Mesodermal cell (in vitro differentiated cells): ENCODE results near the gene CTCFL.

ENCODE experiments used
- H3K27ac ChIP-seq: 2 replicates; pipeline ENCODE4 v1.7.0; 2013; ENCODE audit warnings: mild to moderate bottlenecking, low read depth, low read length, moderate library complexity; ENCODE audit not compliant: severe bottlenecking
- H3K36me3 ChIP-seq: 2 replicates; pipeline ENCODE4 v1.7.1; 2013; ENCODE audit warnings: mild to moderate bottlenecking, low read length, moderate library complexity; ENCODE audit not compliant: control insufficient read depth, insufficient read depth
- H3K4me1 ChIP-seq: one replicate; pipeline ENCODE4 v1.7.1; 2013; ENCODE audit warnings: mild to moderate bottlenecking, low read length; ENCODE audit not compliant: insufficient read depth, control insufficient read depth, poor library complexity, severe bottlenecking
- H3K4me3 ChIP-seq: 2 replicates; pipeline ENCODE4 v1.7.0; 2013; ENCODE audit warnings: low read length, control low read depth, mild to moderate bottlenecking; ENCODE audit not compliant: insufficient read depth, poor library complexity, severe bottlenecking; ENCODE audit errors: extremely low read depth
- H3K9me3 ChIP-seq: 2 replicates; pipeline ENCODE4 v1.7.1; 2013; ENCODE audit warnings: mild to moderate bottlenecking, low read length, moderate library complexity; ENCODE audit not compliant: control insufficient read depth
- WGBS, 2 experiments: methylation state at CpG; one replicate each; pipeline ENCODE4 v1.1.5; 2013; ENCODE audit warnings: missing lambda C conversion rate in 2 of 2; ENCODE audit not compliant: insufficient coverage in 2 of 2; 5-methylcytosine and 5-hydroxymethylcytosine counted together

The CTCFL gene

DNA sequence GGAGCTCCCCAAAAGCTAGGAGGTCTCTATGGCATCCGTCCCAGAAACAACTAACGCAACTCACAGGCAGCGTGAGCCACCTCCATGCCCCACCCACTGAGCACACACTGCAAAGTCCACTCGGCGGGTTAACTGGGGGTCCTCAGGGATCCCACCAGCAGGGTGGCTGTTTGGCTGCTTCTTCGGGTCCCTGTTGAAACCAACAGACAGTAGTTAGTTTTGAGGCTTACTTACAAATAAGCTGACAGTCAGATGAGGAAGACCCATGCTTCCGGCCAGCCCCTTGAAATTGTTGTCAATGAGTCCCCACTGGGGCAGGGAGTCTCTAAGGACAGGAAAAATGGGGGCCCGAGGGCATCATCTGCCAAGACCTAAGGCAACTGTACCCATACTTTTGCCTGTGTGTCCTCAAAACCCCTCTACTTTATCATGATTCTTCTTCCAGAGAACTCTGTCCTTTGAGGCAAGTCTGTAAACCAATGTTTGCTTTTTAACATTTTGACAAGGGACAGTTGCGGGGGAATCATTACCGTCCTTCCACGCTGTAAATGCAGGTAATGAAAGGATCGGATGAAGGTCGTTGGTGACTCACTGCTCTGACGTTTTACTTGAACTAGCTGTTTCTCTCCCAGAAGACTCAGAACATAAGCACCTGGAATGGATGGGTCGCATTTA lies 33.8 kb upstream of the CTCFL start:
- WGBS, 2 experiments: 76 to 85% methylated on average over 14 to 15 of the region's 15 CpGs
- Histone ChIP-seq H3K36me3 (no peaks in the 10 kb centered on the region), H3K27ac (no peak overlapping the region), H3K9me3 (no peaks in the 10 kb centered on the region), H3K4me1 (no peaks in the 10 kb centered on the region), H3K4me3 (no peak overlapping the region)

DNA sequence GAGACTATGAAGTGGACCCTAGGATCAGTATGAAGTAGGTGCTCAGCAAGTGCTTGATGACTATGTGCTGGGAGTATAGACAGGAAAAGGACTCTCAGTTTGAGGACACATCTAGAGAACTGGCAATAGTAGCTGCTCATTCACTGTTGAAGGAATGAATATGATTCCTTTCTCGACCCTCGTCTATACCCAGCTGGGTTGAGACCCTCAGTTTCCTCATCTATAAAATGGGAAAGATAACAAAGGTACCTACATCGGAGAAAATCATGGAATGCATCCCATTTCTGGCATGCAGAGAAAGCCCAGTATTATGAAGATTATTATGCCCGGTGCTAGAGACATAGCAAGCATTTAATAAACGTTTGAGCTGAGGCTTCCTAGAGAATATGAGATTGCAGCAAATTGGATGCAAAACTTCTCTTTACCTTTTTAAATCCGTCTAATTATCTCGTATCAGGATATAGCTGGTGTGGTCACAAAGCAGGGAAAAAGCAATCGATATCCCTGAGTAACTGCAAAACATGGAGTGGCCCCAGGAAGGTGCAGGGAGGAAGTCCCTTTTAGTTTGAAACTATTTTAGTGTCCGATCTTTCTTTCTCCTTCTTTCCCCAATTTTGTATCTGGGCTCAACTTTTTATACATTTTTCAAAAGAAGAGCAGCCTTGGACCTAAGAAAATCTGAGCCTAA lies 33.1 kb upstream of the CTCFL start:
- H3K27ac ChIP-seq: no peak overlapping the region
- no peak overlapping the region for H3K4me3 ChIP-seq
- H3K36me3 ChIP-seq: no peaks in the 10 kb centered on the region
- H3K4me1 ChIP-seq: no peaks in the 10 kb centered on the region
- WGBS, 2 experiments: 79 to 92% methylated on average over 8 of the region's 9 CpGs
- H3K9me3 ChIP-seq: no peaks in the 10 kb centered on the region

DNA sequence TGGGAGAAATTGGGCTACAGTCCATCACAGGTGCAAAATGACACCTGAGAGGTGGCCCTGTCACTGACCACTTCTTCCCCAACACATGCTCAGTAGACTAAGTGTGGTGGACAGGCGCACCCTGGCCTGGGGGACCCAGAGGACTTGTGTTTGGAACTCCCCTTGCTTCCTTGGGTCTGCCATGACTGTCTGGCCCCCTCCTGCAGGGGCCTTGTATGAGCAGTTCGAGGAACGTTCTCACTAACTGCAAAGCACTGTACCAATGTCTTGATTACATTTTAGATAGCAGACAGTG lies 32.0 kb upstream of the CTCFL start:
- Histone ChIP-seq H3K27ac (no peak overlapping the region), H3K36me3 (no peaks in the 10 kb centered on the region), H3K9me3 (no peaks in the 10 kb centered on the region), H3K4me1 (no peaks in the 10 kb centered on the region), H3K4me3 (no peak overlapping the region)
- WGBS, 2 experiments: 100% methylated on average over 1 to 3 of the region's 3 CpGs

DNA sequence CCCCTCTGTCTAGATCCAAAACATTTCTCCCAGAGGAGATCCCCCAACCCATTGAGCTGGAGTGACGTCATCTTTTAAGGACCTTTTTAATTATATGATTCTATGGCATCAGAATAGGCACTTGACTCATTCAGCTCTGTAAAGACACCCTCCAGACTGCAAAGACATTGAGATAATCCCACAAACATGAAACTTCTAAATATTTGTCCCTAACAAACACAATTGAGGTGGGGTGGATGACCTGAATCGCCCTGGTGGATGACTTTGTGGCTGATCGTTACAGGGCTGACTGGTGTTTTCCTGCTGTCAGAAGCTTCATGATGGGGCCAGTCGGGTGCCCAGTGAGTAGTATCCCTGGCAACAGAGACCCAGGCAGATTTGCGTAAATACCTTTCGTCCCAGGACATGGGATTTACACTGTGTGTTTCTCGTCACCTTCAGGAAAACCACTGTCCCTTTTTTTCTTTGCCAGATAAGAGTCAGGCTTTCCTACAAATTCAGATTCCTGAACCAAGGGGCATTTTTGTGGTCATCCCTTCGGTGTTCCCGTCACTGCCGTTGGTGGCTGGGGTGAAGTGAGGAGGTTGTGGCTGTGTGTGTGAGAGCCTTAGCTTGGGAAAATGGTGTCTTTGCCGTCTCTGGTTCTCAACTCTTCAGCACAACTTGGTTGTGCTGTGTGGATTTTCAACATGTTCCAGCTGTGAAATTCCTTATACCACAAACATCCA lies 30.7 kb upstream of the CTCFL start:
- Histone ChIP-seq H3K27ac (no peak overlapping the region), H3K4me3 (no peak overlapping the region), H3K4me1 (no peaks in the 10 kb centered on the region), H3K9me3 (no peaks in the 10 kb centered on the region), H3K36me3 (no peaks in the 10 kb centered on the region)
- WGBS, 2 experiments: 89 to 90% methylated on average over 6 of the region's 11 CpGs

DNA sequence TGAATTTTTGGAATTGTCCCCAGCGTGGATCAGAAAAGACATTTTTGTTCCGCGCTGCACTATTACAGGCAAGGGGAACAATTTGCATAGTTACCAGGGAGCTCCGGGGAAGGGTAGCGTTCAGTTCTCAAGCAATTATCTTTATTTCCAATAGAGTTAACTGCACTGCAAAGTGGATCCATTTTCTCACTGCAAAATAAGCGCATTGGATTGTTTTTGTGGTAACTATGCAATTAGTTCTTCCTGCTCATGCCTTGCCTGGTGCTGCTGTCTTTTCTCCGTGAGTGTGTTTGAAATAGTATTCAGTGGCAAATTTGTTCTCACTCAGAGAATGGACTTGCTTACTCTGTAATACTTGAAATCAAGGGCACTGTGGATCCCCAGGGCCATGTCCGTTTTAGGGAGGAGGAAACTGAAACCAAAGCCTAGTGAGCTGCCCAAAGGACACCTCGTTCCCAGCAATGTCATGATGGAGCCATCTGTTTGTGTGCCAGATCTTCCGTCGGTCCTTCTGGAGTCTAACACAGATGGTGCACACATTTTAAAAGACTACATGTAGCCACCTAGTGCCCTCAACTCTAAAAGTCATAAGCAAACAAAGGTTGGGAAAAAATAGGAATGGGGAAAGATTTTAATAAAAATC lies 28.6 kb upstream of the CTCFL start:
- no peaks in the 10 kb centered on the region for H3K4me1 ChIP-seq
- H3K36me3 ChIP-seq: no peaks in the 10 kb centered on the region
- H3K27ac ChIP-seq: no peak overlapping the region
- WGBS, 2 experiments: 95% methylated on average over 8 to 9 of the region's 11 CpGs
- no peaks in the 10 kb centered on the region for H3K9me3 ChIP-seq
- H3K4me3 ChIP-seq: no peak overlapping the region

DNA sequence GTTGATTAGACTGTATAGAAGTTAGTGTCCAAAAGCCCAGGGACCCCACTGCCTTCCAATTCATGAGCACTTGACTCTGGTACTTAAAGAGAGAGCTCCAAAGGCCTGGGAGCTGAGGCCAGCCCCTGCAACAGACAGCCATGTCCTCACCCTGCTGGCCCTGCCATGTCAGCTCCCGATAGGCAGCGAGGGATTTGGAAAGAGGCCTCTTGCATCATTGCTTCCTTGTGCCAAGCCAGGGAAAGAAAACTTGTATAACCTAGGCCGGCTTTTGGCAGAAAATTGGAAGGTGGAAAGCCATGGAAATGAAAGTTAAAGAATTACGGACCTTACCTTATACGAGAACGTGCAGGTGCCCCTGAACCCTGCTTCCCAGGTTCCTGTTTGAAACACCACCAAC lies 27.5 kb upstream of the CTCFL start:
- Histone ChIP-seq H3K27ac (no peak overlapping the region), H3K9me3 (no peaks in the 10 kb centered on the region), H3K4me3 (no peak overlapping the region), H3K4me1 (no peaks in the 10 kb centered on the region), H3K36me3 (no peaks in the 10 kb centered on the region)
- WGBS, 2 experiments: 93 to 94% methylated on average over 6 of the region's 6 CpGs

DNA sequence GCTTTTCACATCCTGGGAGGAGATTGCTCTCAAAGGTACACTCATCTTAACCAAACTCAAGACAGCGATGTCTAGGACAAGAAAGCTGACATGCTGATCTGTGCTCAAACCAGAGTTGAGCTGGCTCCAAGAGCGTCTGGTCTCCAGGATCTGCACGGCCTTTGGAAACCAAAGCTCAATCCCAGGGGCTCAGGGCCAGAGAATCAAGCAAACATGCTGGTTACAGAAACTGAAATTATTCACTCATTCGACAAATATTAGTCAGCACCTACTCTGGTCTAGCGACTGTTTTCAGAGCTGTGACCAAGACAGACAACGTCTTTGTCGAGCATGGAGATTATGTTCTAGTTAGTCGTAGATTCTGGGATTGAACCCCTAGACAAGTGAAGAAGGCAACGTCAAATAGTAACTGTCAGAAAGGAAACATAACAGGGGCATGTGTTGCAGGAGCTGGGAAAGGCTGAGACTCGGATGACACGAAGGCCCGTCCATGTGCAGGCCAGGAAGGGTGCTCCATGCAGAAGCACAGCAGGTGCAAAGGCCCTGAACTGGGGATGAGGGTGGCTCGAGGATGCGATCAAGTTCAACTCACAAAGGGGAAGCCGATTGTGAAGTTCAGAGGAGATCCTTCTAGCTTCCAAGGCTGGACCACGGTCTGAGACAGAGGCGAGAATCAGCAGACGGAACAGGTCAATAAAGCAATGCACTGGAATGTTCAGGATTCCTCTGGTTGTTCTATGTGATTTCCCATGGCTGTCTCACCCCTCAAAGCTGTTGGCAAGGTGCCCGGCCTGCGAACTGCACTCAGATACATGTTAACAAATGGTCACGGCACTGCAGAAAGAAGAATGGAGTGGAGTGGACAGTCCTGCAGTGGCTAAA lies 23.5 kb upstream of the CTCFL start:
- Histone ChIP-seq H3K4me3 (no peak overlapping the region), H3K36me3 (no peaks in the 10 kb centered on the region), H3K4me1 (no peaks in the 10 kb centered on the region), H3K27ac (no peak overlapping the region), H3K9me3 (no peaks in the 10 kb centered on the region)
- 87 to 90% methylated on average over 18 to 21 of the region's 21 CpGs for WGBS, 2 experiments

DNA sequence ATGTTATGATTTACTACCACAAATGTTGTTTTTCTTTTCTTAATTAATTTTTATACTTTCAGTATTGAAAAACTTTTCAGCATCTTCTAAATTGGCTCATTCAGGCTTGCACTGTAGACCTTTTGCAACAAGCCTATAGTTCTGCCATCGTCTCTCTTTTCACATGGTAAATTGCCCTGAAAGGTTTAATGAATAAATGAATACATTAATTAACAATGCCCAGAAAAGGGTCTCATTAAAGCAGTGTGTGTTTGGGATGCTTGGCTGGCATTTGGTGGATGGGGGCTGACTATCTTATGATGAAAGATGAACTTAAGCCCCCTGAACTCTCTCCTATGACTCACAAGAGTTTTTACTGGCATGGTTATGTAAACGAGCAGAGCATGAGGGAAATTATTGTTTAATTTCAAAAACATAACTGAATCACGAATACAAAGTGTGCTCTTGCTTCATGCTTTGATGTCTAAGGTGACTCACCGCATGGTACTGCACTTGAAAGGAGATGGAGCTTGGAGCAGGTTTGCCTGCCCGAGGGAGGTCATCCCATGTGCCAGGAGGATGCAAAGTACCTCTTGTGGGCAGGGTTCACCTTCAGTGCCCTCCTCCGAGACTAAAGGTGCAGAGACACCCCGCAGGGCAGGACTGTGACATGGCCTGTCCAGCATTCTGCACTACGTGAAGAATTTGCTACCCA lies 22.2 kb upstream of the CTCFL start:
- no peaks in the 10 kb centered on the region for H3K4me1 ChIP-seq
- no peaks in the 10 kb centered on the region for H3K36me3 ChIP-seq
- H3K27ac ChIP-seq: no peak overlapping the region
- H3K9me3 ChIP-seq: no peaks in the 10 kb centered on the region
- WGBS, 2 experiments: 81 to 84% methylated on average over 5 of the region's 8 CpGs
- no peak overlapping the region for H3K4me3 ChIP-seq

DNA sequence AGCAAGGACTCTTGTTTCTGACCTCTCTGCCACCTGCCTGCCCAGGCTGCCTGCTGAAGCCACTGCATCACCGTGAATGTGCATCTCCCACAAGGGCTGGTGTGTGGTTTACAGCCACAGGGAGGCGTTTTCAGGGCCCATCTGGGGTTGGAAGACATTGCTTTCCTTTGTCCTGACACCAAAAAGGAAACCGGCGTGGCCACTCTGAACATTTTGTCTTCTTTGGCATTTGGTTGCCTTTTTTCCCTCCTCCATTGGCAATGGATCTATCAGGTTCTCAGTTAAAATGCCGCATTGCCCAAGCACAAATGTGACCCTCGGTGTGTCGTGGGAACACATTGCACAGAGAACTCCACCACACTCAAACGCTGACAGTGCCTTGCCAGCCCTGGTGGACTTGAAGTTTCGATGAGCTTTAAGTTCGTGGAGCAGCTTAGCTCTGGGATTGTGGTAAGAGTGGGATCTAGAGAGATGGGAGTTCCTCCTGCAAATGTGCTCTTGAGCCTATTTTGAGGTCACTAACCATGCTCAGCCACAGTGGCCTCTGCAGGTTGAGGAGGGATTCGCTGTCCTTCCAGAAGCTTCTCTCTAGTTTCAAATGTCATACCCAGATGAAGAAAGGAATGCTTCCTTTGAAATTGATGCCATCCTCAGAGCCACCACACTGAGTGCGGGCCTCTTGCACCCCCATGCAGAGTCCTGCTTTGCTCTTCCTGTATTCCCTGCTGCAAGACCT lies 21.2 kb upstream of the CTCFL start:
- Histone ChIP-seq H3K4me3 (no peak overlapping the region), H3K9me3 (no peaks in the 10 kb centered on the region), H3K27ac (no peak overlapping the region), H3K36me3 (no peaks in the 10 kb centered on the region), H3K4me1 (no peaks in the 10 kb centered on the region)
- WGBS, 2 experiments: 88 to 89% methylated on average over 11 to 12 of the region's 12 CpGs
